ENCODE results near the gene SLC25A15.

SLC25A15 gene

DNA sequence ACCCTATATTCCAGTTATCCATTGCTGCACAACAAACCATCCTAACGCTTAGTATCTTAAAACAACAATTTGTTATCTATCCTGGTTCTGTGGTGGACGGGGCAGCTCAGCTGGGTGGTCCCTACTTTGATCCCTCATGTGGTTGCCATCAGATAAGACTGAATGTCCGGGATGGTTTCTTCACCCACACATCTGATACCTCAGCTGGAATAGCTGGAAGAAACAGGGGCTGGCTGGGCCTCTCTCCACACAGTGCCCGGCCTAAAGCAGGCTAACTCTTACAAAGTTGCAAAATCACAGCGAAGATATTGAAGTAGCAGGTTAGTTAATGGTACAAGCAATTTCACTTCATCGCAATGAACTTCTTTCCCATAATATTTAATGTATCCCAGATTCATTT lies 14.7 kb upstream of the SLC25A15 start:
- TF ChIP-seq, protein P1, sequence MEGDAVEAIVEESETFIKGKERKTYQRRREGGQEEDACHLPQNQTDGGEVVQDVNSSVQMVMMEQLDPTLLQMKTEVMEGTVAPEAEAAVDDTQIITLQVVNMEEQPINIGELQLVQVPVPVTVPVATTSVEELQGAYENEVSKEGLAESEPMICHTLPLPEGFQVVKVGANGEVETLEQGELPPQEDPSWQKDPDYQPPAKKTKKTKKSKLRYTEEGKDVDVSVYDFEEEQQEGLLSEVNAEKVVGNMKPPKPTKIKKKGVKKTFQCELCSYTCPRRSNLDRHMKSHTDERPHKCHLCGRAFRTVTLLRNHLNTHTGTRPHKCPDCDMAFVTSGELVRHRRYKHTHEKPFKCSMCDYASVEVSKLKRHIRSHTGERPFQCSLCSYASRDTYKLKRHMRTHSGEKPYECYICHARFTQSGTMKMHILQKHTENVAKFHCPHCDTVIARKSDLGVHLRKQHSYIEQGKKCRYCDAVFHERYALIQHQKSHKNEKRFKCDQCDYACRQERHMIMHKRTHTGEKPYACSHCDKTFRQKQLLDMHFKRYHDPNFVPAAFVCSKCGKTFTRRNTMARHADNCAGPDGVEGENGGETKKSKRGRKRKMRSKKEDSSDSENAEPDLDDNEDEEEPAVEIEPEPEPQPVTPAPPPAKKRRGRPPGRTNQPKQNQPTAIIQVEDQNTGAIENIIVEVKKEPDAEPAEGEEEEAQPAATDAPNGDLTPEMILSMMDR (IDR thresholded peaks at IDR 0.05; ENCODE audit: low read depth, low read length): no peak
- DNase-seq (ENCODE audit: low read depth in 2 of 2): no peak
- no peak overlapping the region for H3K4me3 ChIP-seq (replicated peaks in 1 of 2; ENCODE audit: low read depth in 2 of 2, low read length in 2 of 2)

DNA sequence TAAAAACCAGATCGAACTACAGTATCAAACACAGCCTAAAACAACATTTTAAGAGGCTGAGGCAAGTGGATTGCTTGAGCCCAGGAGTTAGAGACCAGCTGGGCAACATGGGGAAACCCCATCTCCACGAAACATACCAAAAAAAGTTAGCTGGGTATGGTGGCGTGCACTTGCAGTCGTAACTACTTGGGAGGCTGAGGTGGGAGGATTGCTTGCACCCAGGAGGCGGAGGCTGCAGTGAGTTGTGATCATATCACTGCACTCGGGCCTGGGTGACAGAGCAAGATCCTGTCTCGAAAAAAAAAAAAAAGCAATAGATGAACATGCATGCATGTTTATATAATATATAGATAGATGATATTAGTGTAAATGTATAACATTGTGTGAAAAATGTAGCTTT lies 13.2 kb upstream of the SLC25A15 start:
- no peak for DNase-seq (ENCODE audit: low read depth in 2 of 2)
- TF ChIP-seq, protein P1 (IDR thresholded peaks at IDR 0.05; ENCODE audit: low read depth, low read length): no peak
- H3K4me3 ChIP-seq (replicated peaks in 1 of 2; ENCODE audit: low read depth in 2 of 2, low read length in 2 of 2): no peak overlapping the region

DNA sequence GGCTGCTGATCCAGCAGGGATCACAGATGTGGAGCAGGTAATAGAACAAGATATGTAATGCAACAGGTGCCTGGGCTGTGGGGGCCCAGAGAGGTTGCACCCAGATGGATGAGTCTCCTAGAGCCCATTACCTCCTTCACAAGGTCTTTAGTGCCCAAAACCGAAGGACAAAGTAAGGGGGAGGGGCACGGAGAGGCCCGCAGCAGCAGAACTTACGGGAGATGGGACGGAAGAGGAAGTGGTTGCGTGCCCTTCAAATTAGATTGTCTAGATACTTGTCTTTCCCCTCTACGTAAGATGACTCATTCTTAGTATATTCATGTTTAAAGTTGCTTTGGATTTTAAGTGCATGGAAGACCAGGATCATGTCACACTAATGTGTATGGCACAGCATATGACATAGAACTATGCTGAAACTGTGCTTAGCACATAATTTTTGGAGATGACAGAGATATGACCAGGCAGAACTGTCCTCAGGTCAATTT lies 12.7 kb upstream of the SLC25A15 start:
- peak; percentile 32 to 53 for DNase-seq (ENCODE audit: low read depth in 2 of 2)
- TF ChIP-seq, protein P1 (IDR thresholded peaks at IDR 0.05; ENCODE audit: low read depth, low read length): no peak
- no peak overlapping the region for H3K4me3 ChIP-seq (replicated peaks in 1 of 2; ENCODE audit: low read depth in 2 of 2, low read length in 2 of 2)

DNA sequence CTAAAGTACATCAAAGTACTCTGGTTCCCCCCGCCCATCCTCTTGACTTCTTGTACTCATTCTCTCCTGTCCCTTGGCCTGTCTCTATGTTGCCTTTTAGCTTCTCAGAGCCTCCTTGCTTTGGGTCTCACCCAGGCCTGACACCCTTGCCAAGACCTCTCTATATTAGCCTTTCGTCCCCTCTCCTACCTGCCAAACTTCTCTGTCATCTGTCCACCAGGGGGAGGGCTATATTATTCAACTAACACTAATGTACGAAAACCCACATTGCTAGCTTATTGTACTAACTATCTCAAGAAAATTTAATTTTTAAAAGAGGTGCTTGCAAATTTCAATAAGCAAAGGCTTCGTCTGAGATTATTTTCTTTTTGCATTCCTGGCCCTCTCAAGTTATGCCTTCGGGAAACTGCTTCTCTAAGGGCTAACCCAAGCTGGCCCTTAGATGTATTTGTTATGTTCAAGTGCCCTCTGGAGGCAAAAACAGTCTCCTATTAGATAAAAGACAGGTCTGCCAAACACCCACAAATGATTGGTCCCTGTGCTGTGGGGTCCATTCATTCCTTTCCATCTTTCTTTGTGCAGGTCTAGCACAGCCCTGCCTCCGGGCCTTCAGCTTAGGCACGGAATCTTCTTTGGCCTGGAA lies 12.1 kb upstream of the SLC25A15 start:
- no peak overlapping the region for H3K4me3 ChIP-seq (replicated peaks in 1 of 2; ENCODE audit: low read depth in 2 of 2, low read length in 2 of 2)
- peak; percentile 70 to 72 for DNase-seq (ENCODE audit: low read depth in 2 of 2)
- TF ChIP-seq, protein P1 (IDR thresholded peaks at IDR 0.05; ENCODE audit: low read depth, low read length): peak; percentile 50

DNA sequence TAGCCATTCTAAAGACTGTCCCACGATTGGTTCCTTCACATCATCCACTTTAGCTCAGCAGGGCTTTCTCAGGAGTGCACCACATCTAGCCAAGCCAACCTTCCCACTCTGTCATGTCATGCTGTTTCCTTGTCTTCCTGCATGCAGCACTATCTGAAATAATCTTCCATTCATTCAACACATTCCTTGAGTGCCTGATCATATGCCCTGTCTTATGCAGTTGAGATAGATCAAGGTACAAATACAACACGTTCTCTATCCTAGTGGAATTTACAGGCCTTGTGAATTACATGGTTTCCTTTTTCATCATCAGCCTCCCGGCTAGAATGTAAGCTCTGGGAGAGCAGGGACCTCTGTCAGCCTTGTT lies 11.6 kb upstream of the SLC25A15 start:
- no peak overlapping the region for H3K4me3 ChIP-seq (replicated peaks in 1 of 2; ENCODE audit: low read depth in 2 of 2, low read length in 2 of 2)
- DNase-seq (ENCODE audit: low read depth in 2 of 2): no peak
- TF ChIP-seq, protein P1 (IDR thresholded peaks at IDR 0.05; ENCODE audit: low read depth, low read length): no peak

DNA sequence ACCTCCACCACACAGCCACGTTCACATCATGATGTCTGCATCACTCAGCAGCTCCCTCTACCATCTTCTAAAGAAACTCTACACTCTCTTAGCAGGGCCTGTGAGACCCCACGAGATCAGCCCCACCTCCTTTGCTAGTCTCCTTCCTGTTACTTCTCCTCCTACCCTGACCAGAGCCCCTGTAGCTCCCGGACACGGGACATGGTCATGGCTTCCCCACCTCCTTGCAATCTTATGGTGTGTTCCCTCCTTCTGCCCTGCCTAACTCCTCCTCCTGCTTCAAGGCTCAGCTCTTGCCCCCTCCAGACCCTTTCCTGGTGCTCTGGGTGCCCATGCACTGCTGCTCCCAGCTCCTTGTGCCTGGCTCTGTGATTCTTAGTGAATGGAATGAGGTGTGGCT lies 10.4 kb upstream of the SLC25A15 start:
- no peak for DNase-seq (ENCODE audit: low read depth in 2 of 2)
- TF ChIP-seq, protein P1 (IDR thresholded peaks at IDR 0.05; ENCODE audit: low read depth, low read length): no peak
- no peak overlapping the region for H3K4me3 ChIP-seq (replicated peaks in 1 of 2; ENCODE audit: low read depth in 2 of 2, low read length in 2 of 2)

DNA sequence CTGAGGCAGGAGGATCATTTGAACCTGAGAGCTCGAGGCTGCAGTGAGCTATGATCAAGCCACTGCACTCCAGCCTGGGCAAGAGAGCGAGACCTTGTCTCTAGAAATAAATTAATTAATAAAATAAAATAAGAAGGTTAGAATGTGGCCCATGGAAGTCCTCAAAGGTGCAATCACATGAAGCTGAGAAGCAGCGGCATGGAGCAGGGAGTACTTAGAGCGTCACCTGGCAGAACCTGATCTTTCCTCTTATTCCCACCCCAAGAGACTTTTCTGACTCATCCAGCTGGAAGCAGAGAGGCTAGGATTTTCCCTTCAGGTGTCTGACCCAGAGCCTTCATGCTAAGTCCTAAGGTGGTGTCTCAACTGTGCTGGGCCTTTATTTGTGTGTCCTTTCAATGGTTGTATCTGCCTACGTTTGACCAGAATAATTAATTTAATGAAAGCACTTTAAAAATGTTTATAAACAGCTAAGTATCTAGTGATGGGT lies 9.6 kb upstream of the SLC25A15 start:
- TF ChIP-seq, protein P1 (IDR thresholded peaks at IDR 0.05; ENCODE audit: low read depth, low read length): no peak
- DNase-seq (ENCODE audit: low read depth in 2 of 2): no peak
- H3K4me3 ChIP-seq (replicated peaks in 1 of 2; ENCODE audit: low read depth in 2 of 2, low read length in 2 of 2): no peak overlapping the region

Data from cardiac fibroblast (primary cell).